Measurements from ENCODE around the gene RBM12. TPM values are rescaled to one million over a fixed set of nuclear protein-coding genes. Genes with fewer than 3 reads are reported as not detected.

Gene RBM12
- total and polyA plus RNA-seq, 2 donors (not counting 3 experiments of a cell fraction or from before 2014, with no cell fraction given) = 98.0 to 121 TPM

- Histone ChIP-seq H3K9me1 (replicated peaks; ENCODE audit: control insufficient read depth, extremely low read depth, insufficient read depth, low read length) (no peaks in the 10 kb centered on the region), H2AFZ (ENCODE audit: low read depth, low read length) (no peak overlapping the region), H3K9ac (replicated peaks; ENCODE audit: extremely low read depth, insufficient read depth, low read length) (no peak overlapping the region), H3K27me3 (ENCODE audit: control insufficient read depth in 2 of 2, insufficient read depth in 2 of 2, low read length in 2 of 2) (no peaks in the 10 kb centered on the region), H3K4me1 (ENCODE audit: control insufficient read depth, extremely low read depth, insufficient read depth, low read length) (no peaks in the 10 kb centered on the region), H3K36me3 (ENCODE audit: control insufficient read depth in 2 of 2, extremely low read depth in 1 of 2, insufficient read depth in 2 of 2, low read length in 2 of 2) (peaks cover 3 to 11% of the 10 kb centered on the region in 2 experiments), H3K27ac (ENCODE audit: insufficient read depth, low read depth, low read length) (no peak overlapping the region), H3K4me3 (replicated peaks in 1 of 3; ENCODE audit: insufficient read depth in 1 of 3, low read depth in 1 of 3, low read length in 3 of 3) (no peak overlapping the region), H3K9me3 (replicated peaks; ENCODE audit: control insufficient read depth, insufficient read depth, low read length) (no peaks in the 10 kb centered on the region), H3K4me2 (ENCODE audit: insufficient read depth, low read length) (no peak overlapping the region), H3K79me2 (ENCODE audit: control insufficient read depth, insufficient read depth, low read length) (no peaks in the 10 kb centered on the region), H4K20me1 (replicated peaks; ENCODE audit: control insufficient read depth, extremely low read depth, insufficient read depth, low read length) (no peaks in the 10 kb centered on the region)
- DNase-seq (ENCODE audit: low read depth, low spot score) = no peak
- FAIRE-seq = no peak
- ChIA-PET POLR2A (no interaction called here), CTCF (interaction anchor here (1.2 to 1.4 kb wide), 3 partner anchors 8 to 9 kb away, joined by 3 to 4 read pairs (median 3); partner anchors contain the start of genes CPNE1 and RBM12)
- TF ChIP-seq POLR2A (IDR thresholded peaks at IDR 0.05; ENCODE audit: low read depth, low read length) (no peak), JUN (IDR thresholded peaks at IDR 0.05; ENCODE audit: borderline replicate concordance, insufficient read depth, insufficient read length, low read depth) (no peak), CTCF (IDR thresholded peaks at IDR 0.05; ENCODE audit: extremely low read depth in 1 of 2, insufficient read depth in 1 of 2, low read depth in 1 of 2, low read length in 2 of 2) (no peak), MAX (IDR thresholded peaks at IDR 0.05; ENCODE audit: insufficient read depth, insufficient read length) (no peak), FOS (IDR thresholded peaks at IDR 0.05; ENCODE audit: borderline replicate concordance, insufficient read depth, low read length) (no peak), POLR2AphosphoS5 (IDR thresholded peaks at IDR 0.05; ENCODE audit: insufficient read depth, low read depth, low read length) (no peak), GATA2 (IDR thresholded peaks at IDR 0.05; ENCODE audit: insufficient read depth, insufficient read length, low read depth, low read length) (no peak), EZH2 (IDR thresholded peaks at IDR 0.05; ENCODE audit: borderline replicate concordance, low read depth, low read length, severe bottlenecking) (no peak), MYC (IDR thresholded peaks at IDR 0.05; ENCODE audit: low read depth, low read length) (no peak)
- BruUV-seq (replicated peaks) = no TSS peak
- intact Hi-C loops (cut with micrococcal nuclease) = no loop called here
- dilution Hi-C loops (cut with MboI; ENCODE audit: extremely low pct_ligation_motif_present, low sequenced_read_pairs) = no loop called here
Measured at GRCh38 chr20:35673884-35674283, 9.2 kb upstream of the RBM12 start.

All from endothelial cell of umbilical vein (primary cell).